HG03025 (cell line): Measurements from ENCODE around the gene CPTP.
A peak's percentile ranks its signal among the peaks of the same experiment; 100 is the strongest.

Experiments used
- ATAC-seq: cut with Tn5 transposase; IDR thresholded peaks from one replicate; pipeline ENCODE4 v1.9.1; 2021; ENCODE audit warnings: mild to moderate bottlenecking, moderate library complexity; ENCODE audit not compliant: unreplicated experiment, low FRiP score

The CPTP gene

DNA sequence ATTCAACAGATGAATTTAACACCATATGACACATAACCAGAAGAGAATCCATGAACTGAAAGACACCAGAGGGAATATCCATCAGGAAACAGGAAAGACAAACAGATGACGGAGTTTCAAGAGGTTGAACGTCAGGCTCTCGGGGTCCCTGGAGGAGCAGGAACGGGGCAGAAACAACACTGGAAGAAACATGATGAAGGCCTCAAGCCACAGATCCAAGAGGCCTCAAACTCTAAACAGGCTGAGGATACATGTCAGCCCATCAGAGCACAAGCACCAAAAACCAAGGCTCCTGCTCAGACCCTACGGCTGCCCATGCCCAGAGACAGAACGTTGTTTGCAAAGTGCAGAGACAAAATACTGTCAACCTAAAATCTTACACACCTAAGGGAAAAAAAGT is 7.2 kb upstream of the CPTP start:
- ATAC-seq = no peak

- no peak for ATAC-seq
Observed at GRCh38 chr1:1318131-1318652, 6.4 kb upstream of the CPTP start.

- ATAC-seq = no peak
Observed at GRCh38 chr1:1318777-1319645, 5.6 kb upstream of the CPTP start.

- ATAC-seq = no peak
Observed at GRCh38 chr1:1319646-1319941, 5.0 kb upstream of the CPTP start.

DNA sequence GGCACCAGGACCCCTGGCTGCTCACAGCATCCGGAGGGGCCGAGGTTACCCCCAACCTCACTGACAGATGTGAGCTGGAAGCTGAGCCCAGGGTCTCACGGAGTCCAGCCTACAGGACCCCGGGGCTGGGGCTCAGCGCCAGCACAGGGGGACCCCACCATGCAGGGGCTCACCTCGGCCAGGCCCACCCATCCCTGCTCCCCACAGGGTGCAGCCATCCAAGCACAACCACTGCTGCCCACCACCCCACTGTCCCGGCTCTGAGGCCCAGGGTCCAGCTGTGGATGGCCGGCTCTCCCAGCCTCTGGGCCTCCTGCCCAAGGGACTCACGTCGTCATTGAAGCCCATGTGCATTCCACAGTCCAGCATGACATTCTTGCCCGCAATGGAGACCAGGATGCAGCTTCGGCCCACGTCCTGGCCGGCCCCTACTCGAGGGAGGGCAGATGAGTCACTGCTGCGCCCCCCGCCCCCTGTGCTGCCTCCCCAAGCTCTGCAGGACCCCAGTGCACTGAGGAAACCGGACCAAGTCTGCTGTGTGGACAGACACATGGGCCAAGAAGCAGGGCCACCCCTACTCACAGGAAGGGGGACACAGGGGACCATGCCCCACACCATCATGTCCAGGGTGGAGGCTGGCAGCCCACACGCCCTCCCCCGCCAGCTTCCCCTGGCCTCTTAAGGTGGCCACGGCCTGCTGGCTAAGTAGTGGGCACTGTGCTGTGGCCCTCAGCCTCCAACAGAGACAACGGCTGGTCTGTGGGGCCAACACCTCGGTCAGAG is 3.7 kb upstream of the CPTP start:
- ATAC-seq = no peak

DNA sequence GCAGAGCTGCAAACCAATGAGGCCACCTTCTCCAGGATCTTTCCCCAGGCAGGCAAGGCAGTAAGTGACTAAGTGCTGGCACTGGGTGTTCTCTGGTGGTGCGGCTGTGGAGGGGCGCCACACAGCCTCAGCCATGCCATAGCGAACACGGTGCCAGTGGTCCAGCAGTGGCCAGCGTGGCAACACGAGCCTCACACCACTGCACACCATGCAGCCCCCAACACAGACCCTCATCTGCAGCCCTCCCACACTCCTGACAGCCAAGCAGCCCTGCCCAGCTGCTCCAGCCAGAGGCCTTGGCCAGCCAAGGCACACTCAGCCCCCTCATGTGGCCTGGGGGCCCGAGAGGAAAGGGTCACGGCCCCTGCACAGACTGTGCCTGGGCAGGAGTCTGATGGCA is 3.1 kb upstream of the CPTP start:
- no peak for ATAC-seq

GRCh38 chr1:1322418-1322817 is 2.2 kb upstream of the CPTP start:
- no peak for ATAC-seq

- ATAC-seq = no peak
Observed at GRCh38 chr1:1322952-1323351, 1.6 kb upstream of the CPTP start.

- ATAC-seq = peak; percentile 12
Observed at GRCh38 chr1:1324084-1324523, 498 bp upstream of the CPTP start.

DNA sequence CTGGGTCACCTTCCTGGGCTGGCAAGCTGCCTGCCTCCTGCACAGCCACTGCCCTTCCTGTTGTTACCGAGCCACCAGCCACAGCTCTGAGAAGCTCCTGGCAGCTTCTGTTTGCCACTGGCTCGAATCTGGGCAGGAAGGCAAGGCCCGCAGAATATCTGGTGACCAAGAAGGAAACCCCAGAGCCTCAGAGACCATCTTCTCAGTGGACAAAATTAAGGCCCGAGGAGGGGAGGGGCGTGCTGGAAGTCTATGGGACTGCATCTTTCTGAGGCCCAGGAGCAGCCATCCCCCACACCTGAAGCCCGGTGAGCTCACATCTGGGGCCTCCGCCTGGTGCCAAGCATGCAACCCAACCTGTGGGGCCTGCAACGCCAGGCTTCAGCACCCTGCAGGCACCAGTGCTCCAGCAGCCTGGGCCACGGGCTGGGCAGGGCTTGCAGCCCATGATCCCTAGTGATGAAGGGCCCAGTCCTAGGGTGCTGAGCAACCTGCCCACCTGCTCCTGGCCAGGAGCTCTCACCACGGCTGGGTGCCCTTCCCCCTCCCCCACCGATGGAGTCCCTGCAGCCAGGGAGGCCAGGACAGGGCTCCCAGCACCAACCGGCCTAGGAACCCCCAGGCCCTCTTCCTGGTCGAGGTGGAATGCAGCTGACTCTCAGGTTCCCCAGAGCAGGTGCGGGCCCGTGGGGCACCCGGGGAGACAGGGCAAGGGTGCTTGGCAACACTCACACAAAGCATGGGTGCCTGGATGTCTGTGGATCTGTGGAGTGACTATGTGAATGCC is 879 bp downstream of the CPTP start:
- no peak for ATAC-seq

DNA sequence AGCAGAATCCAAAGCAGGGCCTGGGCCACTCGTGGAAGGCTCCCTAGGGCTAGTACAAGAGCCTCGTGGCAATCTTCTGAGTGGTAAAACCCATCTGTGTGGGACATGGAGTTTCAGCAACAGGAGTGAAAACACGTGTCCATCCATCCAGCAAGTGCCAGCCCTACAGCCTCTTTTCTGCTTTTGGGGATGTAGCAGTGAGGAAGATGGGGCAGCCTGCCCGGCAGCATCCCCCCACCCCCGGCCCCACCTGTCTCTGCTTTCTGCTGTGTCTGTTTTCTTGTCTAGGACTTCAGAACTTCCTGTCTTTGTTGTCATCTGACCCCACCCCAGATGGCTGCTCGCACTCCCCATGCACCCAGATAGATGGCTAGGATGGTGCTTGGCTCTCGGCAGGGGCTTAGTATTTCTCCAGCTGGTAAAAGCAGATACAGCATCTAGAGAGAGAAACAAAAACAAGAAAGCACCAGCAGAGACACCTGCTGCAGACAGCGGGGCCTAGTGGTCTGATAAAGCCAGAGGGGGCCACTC is 1.5 kb downstream of the CPTP start:
- ATAC-seq = no peak

- ATAC-seq = no peak
Observed at GRCh38 chr1:1327291-1327690, 2.7 kb downstream of the CPTP start.

DNA sequence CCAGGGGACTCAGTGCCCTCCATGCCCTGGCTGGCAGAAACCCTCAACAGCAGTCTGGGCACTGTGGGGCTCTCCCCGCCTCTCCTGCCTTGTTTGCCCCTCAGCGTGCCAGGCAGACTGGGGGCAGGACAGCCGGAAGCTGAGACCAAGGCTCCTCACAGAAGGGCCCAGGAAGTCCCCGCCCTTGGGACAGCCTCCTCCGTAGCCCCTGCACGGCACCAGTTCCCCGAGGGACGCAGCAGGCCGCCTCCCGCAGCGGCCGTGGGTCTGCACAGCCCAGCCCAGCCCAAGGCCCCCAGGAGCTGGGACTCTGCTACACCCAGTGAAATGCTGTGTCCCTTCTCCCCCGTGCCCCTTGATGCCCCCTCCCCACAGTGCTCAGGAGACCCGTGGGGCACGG is 3.7 kb downstream of the CPTP start:
- ATAC-seq = no peak

DNA sequence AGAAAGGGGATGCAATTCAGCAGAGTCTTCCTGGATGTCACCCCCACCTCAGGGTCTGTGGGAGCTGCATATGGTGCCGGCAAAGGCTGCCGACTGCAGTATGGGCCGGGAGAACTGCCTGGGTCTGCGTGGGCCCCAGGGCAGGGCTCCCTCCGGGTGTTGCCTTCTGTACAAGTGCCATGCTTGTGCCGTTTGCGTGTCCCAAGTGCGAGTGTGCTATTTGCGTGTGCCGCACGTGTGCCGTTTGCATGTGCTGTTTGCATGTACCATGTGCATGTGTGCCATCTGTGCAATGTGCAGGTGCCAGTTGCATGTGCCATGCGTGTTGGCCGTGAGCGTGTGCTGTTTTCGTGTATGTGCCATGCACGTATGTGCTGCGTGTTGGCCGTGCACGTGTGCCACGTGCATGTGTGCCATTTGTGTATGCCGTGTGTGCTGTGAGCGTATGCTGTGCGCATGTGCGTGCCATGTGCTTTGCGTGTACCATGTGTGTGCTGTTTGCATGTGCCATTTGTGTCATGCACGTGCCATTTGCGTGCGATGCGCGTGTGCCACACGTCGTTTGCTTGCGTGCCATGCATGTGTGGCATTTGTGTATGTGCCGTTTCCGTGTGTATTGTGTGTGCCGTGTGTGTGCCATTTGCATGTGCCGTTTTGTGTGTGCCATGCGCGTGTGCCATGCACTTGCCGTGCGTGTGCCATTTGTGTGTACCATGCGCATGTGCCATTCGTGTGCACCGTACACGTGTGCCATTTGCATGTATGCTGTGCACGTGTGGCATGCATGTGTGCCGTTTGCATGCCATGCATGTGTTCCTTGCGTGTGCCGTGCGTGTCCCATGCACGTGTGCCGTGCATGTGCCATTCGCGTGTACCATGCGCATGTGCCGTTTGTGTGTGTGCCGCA is 5.0 kb downstream of the CPTP start:
- ATAC-seq = no peak

- ATAC-seq = no peak
Observed at GRCh38 chr1:1330366-1331067, 5.9 kb downstream of the CPTP start.

DNA sequence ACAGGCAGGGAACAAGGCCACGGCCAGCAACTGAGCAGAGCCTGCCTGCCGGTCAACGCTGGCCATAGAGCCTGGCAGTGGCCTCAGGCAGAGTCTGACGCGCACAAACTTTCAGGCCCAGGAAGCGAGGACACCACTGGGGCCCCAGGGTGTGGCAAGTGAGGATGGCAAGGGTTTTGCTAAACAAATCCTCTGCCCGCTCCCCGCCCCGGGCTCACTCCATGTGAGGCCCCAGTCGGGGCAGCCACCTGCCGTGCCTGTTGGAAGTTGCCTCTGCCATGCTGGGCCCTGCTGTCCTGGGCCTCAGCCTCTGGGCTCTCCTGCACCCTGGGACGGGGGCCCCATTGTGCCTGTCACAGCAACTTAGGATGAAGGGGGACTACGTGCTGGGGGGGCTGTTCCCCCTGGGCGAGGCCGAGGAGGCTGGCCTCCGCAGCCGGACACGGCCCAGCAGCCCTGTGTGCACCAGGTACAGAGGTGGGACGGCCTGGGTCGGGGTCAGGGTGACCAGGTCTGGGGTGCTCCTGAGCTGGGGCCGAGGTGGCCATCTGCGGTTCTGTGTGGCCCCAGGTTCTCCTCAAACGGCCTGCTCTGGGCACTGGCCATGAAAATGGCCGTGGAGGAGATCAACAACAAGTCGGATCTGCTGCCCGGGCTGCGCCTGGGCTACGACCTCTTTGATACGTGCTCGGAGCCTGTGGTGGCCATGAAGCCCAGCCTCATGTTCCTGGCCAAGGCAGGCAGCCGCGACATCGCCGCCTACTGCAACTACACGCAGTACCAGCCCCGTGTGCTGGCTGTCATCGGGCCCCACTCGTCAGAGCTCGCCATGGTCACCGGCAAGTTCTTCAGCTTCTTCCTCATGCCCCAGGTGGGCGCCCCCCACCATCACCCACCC is 6.7 kb downstream of the CPTP start, which contains the start of gene TAS1R3:
Gene TAS1R3 (plus strand): TSS at position 213 of the 898 bp plus-strand sequence. CDS start 66 bp downstream, at position 279.
- no peak for ATAC-seq

- no peak for ATAC-seq
Observed at GRCh38 chr1:1332031-1332755, 7.6 kb downstream of the CPTP start.
